Fibroblast of skin of right quadriceps (primary cell): ENCODE results near the gene TUBB2A.
A peak's percentile ranks its signal among the peaks of the same experiment; 100 is the strongest.

Experiments used
- DNase-seq: peaks from one replicate; pipeline ENCODE4 v3.0.0-alpha.2; 2013

TUBB2A gene

DNA sequence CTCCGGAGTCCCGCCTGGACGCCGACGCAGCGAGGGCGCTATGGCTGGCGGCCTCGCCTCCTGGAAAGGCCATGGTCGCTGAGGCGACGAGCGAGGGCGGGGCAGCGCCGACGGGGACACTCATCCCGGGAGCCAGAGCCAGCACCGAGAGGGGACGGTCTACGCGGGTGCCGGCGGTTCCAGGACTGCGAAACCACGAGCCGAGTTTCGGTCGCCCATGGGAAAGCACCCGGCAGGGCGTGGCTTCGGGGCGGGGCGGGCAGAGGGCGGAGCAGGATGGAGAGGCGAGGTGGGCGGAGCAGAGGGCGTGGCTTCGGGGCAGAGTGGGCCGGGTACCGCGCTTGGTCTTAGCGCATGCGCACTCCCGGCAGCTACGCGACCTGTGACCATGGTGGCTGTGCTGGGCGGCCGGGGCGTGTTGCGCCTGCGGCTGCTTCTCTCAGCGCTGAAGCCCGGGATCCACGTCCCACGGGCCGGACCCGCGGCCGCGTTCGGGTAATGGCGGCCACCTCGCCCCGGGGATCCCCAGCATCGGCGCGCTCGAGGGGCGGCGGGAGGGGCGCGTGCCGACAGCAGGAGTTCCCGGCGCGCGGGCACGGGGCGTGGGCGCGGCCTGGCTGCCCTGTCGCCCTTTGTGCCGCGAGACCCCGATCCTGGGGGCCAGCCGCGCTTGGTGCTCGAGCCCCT is 38.8 kb downstream of the TUBB2A start, which contains the start of gene BPHL:
Gene BPHL (plus strand): TSS at position 359 of the 687 bp plus-strand sequence. CDS start 30 bp downstream, at position 389.
- peak; percentile 89 for DNase-seq

DNA sequence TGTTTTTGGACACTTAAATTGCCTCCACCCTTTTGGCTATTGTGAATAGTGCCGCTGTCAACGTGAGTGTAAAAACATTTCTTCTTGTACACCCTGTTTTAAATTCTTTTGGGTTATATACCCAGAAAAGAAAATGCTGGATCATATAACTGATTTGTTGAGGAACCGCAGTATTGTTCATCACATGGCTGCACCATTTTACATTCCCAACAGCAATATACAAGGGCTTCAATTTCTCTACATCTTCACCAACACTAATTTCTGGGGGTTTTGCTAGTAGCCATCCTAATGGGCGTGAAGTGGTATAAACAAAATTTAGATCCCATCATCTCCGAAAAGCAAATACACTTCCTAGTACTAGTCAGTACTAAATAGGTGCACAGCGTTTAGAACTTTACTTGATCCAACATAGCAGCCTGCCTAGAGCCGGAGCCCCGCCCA is 39.4 kb downstream of the TUBB2A start:
- DNase-seq = no peak

DNA sequence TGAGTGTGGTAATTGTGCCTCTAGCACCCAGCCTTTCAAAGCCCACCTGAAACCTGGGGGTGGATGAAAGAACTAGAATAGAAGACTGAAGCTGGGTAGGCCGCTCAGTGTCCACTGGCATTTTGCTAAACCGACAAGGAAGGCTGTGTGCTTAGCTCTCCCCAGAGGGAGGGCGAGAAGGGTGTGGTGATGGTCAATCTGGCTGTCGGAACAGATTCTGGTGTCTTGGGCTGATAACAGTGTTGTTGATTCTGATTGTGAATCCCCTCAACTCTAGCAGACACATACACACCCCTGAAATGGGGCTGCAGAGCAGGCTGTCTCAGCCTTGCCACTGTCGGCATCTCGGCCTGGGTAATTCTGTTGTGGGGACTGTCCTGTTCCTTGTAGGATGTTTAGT is 43.0 kb downstream of the TUBB2A start:
- DNase-seq = no peak

DNA sequence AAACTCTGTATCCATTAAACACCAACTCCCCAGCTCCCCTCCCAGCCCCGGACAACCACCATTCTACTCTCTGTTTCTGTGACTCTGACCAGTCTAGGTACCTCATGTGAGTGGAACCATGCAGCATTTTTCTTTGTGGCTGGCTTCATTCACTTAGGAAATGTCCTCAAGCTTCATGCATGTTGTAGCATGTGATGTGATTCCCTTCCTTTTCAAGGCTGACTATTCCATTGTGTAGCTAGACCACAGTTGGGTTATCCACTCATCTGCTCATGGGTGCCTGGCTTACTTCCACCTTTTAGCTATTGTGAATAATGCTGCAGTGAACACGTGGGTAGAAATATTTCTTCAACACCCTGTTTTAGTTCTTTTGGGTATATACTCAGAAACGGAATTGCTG is 47.6 kb downstream of the TUBB2A start:
- DNase-seq = no peak

DNA sequence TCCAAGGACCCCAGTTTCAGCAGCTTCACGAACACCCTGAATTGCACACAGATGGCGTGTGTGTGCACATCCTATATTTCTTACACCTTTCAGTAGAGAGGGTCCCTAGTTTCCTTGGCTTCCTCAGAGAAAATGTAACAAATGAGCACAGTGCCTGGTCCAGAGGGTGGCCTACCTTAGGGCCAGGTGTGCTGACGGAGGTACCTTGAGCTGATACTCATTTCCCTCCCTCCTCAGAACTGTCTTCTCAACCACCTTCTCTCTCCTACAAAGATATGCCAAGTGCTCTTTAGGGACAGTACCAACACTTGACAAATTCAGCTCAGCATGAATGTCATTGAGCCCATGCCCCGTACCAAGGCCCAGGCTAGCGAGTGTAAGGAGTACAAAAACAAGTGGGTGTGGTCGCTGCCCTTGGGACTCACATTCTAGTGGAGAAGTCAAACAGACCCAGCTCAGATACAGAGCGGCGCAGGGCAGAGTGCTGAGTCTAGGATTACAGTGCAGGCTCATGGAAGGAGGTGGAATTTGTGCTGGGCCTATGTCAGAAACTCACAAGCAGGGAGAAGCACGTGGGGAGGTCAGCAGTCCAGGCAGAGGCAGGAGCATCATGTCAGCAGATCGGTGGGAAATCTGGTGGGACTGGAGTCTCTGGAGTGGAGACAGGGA is 48.5 kb downstream of the TUBB2A start:
- no peak for DNase-seq
